Keratinocyte (primary cell): ENCODE measurements around the gene MMD2.

Source experiments
- EZH2 ChIP-seq: IDR thresholded peaks from one replicate; pipeline ENCODE4 v1.6.1; 2012; ENCODE audit warnings: inconsistent platforms, mild to moderate bottlenecking, low read length, moderate library complexity
- TF ChIP-seq, protein P1 (sequence below), 3 experiments: IDR thresholded peaks in 1 of 3; conservative IDR thresholded peaks in 1 of 3; optimal IDR thresholded peaks in 1 of 3; 2 replicates in 2 of 3; 3 replicates in 1 of 3; pipeline versions ENCODE3 to v1.5.1; 2011; ENCODE audit warnings: low read length in 3 of 3, mild to moderate bottlenecking in 3 of 3, moderate library complexity in 2 of 3, control low read depth in 1 of 3, inconsistent platforms in 1 of 3; ENCODE audit not compliant: insufficient read depth in 2 of 3; ENCODE audit errors: extremely low read depth in 1 of 3

DNA sequence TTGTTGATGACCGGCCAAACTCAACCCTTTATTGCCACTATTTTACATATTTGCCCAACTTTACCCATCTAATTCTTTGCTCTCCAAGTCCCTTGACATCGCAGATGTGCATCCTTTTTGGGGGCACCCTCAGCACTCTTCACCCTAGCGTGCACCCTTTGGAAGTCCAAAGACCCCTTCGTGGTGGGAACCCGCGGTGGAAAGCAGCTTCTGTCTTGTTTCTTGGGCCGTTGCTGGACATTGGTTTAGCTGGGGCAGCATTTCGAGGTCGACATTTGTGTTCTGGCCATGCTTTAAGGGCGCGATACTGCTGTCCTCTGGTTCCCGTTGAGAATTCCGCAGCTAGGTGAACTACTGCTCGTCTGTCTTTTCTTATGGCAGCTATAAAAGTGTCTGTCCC is 96.8 kb downstream of the MMD2 start:
- TF ChIP-seq, protein P1, sequence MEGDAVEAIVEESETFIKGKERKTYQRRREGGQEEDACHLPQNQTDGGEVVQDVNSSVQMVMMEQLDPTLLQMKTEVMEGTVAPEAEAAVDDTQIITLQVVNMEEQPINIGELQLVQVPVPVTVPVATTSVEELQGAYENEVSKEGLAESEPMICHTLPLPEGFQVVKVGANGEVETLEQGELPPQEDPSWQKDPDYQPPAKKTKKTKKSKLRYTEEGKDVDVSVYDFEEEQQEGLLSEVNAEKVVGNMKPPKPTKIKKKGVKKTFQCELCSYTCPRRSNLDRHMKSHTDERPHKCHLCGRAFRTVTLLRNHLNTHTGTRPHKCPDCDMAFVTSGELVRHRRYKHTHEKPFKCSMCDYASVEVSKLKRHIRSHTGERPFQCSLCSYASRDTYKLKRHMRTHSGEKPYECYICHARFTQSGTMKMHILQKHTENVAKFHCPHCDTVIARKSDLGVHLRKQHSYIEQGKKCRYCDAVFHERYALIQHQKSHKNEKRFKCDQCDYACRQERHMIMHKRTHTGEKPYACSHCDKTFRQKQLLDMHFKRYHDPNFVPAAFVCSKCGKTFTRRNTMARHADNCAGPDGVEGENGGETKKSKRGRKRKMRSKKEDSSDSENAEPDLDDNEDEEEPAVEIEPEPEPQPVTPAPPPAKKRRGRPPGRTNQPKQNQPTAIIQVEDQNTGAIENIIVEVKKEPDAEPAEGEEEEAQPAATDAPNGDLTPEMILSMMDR (optimal IDR thresholded peaks at IDR 0.05 in 1 of 3, IDR thresholded peaks at IDR 0.05 in 1 of 3, conservative IDR thresholded peaks at IDR 0.05 in 1 of 3; ENCODE audit: extremely low read depth in 1 of 3, insufficient read depth in 2 of 3, low read length in 3 of 3), result no peak
- TF ChIP-seq EZH2, result no peak
